ENCODE results near the gene SMYD5. TPM values are rescaled to one million over a fixed set of nuclear protein-coding genes. Genes with fewer than 3 reads are reported as not detected.
A peak's percentile ranks its signal among the peaks of the same experiment; 100 is the strongest.

Gene SMYD5
- total and polyA plus RNA-seq, 2 donors (not counting 3 experiments of a cell fraction or from before 2014, with no cell fraction given): 16.2 to 31.7 TPM

- H4K20me1 ChIP-seq (replicated peaks; ENCODE audit: control insufficient read depth, extremely low read depth, insufficient read depth, low read length): peaks cover 6% of the 10 kb centered on the region
- no peak overlapping the region for H2AFZ ChIP-seq (ENCODE audit: low read depth, low read length)
- BruUV-seq (replicated peaks): no TSS peak
- TF ChIP-seq POLR2AphosphoS5 (IDR thresholded peaks at IDR 0.05; ENCODE audit: insufficient read depth, low read depth, low read length): no peak
- no peak for TF ChIP-seq GATA2 (IDR thresholded peaks at IDR 0.05; ENCODE audit: insufficient read depth, insufficient read length, low read depth, low read length)
- TF ChIP-seq MAX (IDR thresholded peaks at IDR 0.05; ENCODE audit: insufficient read depth, insufficient read length): no peak
- TF ChIP-seq EZH2 (IDR thresholded peaks at IDR 0.05; ENCODE audit: borderline replicate concordance, low read depth, low read length, severe bottlenecking): no peak
- TF ChIP-seq, protein P1, sequence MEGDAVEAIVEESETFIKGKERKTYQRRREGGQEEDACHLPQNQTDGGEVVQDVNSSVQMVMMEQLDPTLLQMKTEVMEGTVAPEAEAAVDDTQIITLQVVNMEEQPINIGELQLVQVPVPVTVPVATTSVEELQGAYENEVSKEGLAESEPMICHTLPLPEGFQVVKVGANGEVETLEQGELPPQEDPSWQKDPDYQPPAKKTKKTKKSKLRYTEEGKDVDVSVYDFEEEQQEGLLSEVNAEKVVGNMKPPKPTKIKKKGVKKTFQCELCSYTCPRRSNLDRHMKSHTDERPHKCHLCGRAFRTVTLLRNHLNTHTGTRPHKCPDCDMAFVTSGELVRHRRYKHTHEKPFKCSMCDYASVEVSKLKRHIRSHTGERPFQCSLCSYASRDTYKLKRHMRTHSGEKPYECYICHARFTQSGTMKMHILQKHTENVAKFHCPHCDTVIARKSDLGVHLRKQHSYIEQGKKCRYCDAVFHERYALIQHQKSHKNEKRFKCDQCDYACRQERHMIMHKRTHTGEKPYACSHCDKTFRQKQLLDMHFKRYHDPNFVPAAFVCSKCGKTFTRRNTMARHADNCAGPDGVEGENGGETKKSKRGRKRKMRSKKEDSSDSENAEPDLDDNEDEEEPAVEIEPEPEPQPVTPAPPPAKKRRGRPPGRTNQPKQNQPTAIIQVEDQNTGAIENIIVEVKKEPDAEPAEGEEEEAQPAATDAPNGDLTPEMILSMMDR (IDR thresholded peaks at IDR 0.05; ENCODE audit: extremely low read depth in 1 of 2, insufficient read depth in 1 of 2, low read depth in 1 of 2, low read length in 2 of 2): no peak
- TF ChIP-seq FOS (IDR thresholded peaks at IDR 0.05; ENCODE audit: borderline replicate concordance, insufficient read depth, low read length): no peak
- TF ChIP-seq MYC (IDR thresholded peaks at IDR 0.05; ENCODE audit: low read depth, low read length): no peak
- TF ChIP-seq JUN (IDR thresholded peaks at IDR 0.05; ENCODE audit: borderline replicate concordance, insufficient read depth, insufficient read length, low read depth): no peak
- no peak for TF ChIP-seq POLR2A (IDR thresholded peaks at IDR 0.05; ENCODE audit: low read depth, low read length)
- H3K79me2 ChIP-seq (ENCODE audit: control insufficient read depth, insufficient read depth, low read length): peaks cover 56% of the 10 kb centered on the region
- H3K9me3 ChIP-seq (replicated peaks; ENCODE audit: control insufficient read depth, insufficient read depth, low read length): no peaks in the 10 kb centered on the region
- intact Hi-C loops (cut with micrococcal nuclease) (no loop called here), dilution Hi-C loops (cut with MboI; ENCODE audit: extremely low pct_ligation_motif_present, low sequenced_read_pairs) (no loop called here)
- H3K9ac ChIP-seq (replicated peaks; ENCODE audit: extremely low read depth, insufficient read depth, low read length): no peak overlapping the region
- FAIRE-seq (peak; percentile 64), DNase-seq (ENCODE audit: low read depth, low spot score) (no peak)
- no peaks in the 10 kb centered on the region for H3K9me1 ChIP-seq (replicated peaks; ENCODE audit: control insufficient read depth, extremely low read depth, insufficient read depth, low read length)
- ChIA-PET CTCF (no interaction called here), POLR2A (interaction anchor here (1.0 kb wide), 1 partner anchor 9 kb away, joined by 3 read pairs; no protein-coding TSS in a partner anchor)
- peaks cover 14% of the 10 kb centered on the region for H3K4me1 ChIP-seq (ENCODE audit: control insufficient read depth, extremely low read depth, insufficient read depth, low read length)
- H3K4me3 ChIP-seq (replicated peaks in 1 of 3; ENCODE audit: insufficient read depth in 1 of 3, low read depth in 1 of 3, low read length in 3 of 3): no peak overlapping the region
- no peaks in the 10 kb centered on the region for H3K27me3 ChIP-seq (ENCODE audit: control insufficient read depth in 2 of 2, insufficient read depth in 2 of 2, low read length in 2 of 2)
- no peak overlapping the region for H3K4me2 ChIP-seq (ENCODE audit: insufficient read depth, low read length)
- H3K36me3 ChIP-seq (ENCODE audit: control insufficient read depth in 2 of 2, extremely low read depth in 1 of 2, insufficient read depth in 2 of 2, low read length in 2 of 2): peaks cover 36 to 39% of the 10 kb centered on the region in 2 experiments
- no peak overlapping the region for H3K27ac ChIP-seq (ENCODE audit: insufficient read depth, low read depth, low read length)
These were observed 30.0 kb downstream of the SMYD5 start for GRCh38 chr2:73243884-73244570.
